ENCODE results near the gene IFNL4.
"Not testable (repeated sequence)": the region's sequence is repeated elsewhere in the genome, so short reads cannot be mapped to it uniquely, and the experiment has no call there.

Gene IFNL4

GRCh38 chr19:39219108-39219507, 29.5 kb downstream of the IFNL4 start:
- DNase-seq: not testable (repeated sequence)

DNA sequence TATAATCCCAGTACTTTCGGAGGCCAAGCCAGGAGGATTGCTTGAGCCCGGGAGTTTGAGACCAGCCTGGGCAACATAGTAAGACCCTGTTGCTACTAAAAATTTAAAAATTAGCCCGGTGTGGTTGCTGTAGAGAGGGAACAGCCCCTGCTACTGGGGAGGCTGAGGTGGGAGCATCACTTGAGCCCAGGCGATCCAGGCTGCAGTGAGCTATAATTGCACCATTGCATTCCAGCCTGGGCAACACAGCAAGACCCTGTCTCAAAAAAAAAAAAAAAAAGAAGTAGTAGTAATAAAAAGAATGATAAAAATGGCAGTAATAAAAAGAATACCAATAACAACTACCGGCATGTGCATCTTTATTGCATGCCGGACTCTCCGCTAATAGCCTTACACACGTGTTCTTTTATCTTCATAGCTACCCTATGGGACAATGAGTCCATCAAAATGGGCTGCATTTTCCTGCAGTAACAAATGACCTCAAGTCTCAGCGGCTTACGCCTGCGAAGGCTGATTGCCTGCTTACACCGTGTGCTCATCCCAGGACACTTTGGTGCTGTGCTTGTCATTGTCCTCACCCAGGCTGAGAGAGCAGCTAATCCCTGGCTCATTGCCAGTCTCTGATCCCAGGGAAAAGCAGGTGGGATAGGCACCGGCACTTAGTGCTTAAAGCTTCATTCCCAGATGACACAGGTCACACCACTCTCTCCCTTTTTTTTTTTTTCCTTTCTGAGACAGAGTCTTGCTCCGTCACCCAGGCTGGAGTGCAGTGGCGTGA, 30.2 kb downstream of the IFNL4 start:
- no peak for DNase-seq

GRCh38 chr19:39217094-39217493, 31.6 kb downstream of the IFNL4 start:
- no peak for DNase-seq

DNA sequence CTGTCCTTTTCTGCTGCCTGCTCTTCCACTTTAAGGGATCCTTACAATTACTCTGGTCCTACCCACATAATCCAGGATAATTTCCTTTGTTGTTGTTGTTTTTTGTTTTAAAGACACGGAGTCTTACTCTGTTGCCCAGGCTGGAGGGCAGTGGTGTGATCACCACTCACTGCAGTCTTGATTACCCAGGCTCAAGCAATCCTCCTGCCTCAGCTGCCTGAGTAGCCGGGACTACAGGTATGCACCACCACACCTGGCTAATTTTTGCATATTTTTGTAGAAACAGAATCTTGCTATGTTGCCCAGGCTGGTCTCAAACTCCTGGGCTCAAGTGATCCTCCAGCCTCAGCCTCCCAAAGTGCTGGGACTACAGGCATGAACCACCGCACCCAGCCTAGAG, 33.3 kb downstream of the IFNL4 start:
- DNase-seq: not testable (repeated sequence)

- peak; percentile 43 for DNase-seq
These were observed 36.3 kb downstream of the IFNL4 start for GRCh38 chr19:39212375-39212742.

DNA sequence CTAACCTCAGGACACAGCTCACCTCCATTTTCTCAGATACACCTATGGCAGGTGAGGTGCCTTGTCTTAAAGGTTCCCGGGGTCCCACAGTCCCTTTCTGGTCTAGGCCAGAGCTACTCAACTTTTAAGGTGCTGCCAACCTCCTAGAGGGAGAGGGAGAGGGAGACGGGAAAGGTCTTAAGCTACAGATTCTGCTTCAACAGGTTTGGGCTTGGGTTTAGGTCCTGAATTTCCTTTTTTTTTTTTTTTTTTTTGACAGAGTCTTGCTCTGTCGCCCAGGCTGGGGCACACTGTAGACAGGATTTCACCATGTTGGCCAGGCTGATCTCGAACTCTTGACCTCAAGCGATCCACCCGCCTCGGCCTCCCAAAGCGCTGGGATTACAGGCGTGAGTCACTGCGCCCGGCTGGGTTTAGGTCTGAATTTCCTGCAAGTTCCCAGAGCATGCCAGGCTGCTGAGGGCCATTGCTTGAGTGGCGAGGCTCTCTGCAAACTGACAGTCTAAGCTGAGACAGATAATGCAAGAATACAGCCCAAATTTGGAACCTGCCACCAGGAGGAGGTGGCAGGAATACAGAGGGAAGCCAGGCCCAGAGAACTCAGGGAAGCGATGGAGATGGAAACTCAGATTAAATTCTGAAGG, 36.8 kb downstream of the IFNL4 start:
- DNase-seq: no peak

- DNase-seq: no peak
These were observed 39.5 kb downstream of the IFNL4 start for GRCh38 chr19:39209196-39209595.

- DNase-seq: no peak
These were observed 40.4 kb downstream of the IFNL4 start for GRCh38 chr19:39208175-39208795.

DNA sequence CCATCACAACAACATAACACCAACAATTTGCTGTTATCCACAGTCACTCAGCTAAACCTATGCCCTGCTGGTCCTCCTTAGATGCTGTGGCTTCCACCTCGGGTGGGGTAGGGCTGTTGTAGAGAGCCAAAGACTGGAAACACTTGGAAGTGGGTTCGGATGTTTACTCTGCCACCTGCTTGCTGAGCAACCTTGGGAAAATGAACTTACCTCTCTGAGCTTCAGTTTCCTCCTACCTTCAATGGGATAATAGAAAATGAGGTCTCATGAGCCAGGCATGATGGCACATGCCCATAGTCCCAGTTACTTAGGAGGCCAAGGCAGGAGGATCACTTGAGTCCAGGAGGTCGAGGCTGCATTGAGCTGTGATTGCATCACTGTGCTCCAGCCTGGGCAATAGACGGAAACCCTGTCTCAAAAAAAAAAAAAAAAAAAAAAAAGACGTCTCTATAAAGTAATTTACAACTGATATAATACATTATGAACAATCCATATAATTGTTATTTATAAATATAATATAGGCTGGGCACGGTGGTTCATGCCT, 41.3 kb downstream of the IFNL4 start:
- DNase-seq: no peak

- no peak for DNase-seq
These were observed 42.5 kb downstream of the IFNL4 start for GRCh38 chr19:39206122-39206521.

DNA sequence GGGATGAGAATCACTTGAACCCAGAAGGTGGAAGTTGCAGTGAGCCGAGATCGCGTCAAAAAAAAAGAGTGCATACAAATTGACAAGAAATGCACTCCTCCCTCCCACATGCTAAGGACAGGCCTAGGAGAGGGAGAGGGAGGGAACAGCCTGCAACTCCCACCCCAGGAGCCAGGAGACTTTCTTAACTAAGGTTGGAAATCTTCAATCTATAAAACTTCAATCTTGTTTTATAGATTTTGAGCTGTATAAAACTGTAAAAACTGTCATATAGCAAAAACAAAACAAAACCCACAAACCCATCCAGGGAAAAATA, 43.2 kb downstream of the IFNL4 start:
- no peak for DNase-seq

GRCh38 chr19:39203372-39204341, 45.0 kb downstream of the IFNL4 start, which contains the start of gene SYCN:
Gene SYCN (minus strand): TSS chr19:39204263. CDS start chr19:39204254, 9 bp downstream.
- DNase-seq: no peak

- no peak for DNase-seq
These were observed 45.7 kb downstream of the IFNL4 start for GRCh38 chr19:39202998-39203355.

DNA sequence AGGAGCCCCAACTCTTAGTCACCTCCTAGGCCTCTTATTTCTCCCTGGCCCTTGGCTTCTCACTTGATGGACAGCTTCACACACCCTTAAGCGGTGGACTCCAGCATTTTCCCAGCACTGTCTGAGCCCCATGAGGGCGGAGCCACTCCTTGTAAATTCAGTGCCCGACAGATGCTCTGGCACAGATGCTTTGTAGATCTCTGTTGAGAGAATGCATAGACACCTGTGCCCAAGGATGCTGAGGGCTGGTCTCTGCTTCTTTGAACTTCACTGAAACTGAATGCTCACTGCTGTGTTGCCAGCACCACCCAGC, 47.9 kb downstream of the IFNL4 start:
- no peak for DNase-seq

GRCh38 chr19:39200066-39200802, 48.4 kb downstream of the IFNL4 start:
- no peak for DNase-seq

DNA sequence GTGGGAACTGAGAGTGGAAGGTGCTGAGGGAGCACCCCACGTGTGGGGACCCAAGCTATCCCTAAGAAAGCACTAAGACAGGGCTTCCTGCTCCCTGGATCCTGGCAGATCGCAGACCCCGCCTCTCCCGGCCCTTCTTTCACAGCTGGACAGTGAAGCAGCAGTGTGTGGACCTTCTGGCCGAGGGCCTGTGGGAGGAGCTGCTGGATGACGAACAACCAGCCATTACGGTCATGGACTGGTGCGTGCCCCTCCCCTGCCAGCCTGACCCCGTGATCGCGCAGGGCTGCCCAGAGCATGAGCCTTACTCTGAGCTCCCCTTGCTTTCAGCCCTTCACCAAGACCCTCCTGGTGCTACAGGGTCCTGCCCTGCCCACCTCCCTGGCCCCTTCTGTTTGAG, 49.6 kb downstream of the IFNL4 start:
- DNase-seq: no peak

DNA sequence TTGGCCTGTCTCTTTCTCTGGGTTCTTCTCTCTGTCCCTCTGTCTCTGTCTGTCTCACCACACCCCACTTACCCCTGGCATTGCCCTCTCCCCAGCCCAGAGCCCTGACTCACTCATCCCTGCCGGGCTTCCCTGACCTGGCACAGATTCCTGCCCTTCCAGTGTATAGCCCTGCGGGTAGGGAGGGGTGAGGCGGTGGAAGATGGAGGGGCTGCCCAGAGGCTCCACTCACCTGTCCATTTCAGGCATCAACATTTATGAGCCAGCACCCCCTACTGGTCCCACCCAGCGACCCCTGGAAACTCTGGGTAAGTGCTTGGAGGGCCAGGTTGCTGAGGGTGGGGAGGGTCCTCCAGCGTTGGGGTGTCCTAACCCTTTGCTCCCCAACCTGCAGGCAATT, 50.8 kb downstream of the IFNL4 start:
- no peak for DNase-seq

DNA sequence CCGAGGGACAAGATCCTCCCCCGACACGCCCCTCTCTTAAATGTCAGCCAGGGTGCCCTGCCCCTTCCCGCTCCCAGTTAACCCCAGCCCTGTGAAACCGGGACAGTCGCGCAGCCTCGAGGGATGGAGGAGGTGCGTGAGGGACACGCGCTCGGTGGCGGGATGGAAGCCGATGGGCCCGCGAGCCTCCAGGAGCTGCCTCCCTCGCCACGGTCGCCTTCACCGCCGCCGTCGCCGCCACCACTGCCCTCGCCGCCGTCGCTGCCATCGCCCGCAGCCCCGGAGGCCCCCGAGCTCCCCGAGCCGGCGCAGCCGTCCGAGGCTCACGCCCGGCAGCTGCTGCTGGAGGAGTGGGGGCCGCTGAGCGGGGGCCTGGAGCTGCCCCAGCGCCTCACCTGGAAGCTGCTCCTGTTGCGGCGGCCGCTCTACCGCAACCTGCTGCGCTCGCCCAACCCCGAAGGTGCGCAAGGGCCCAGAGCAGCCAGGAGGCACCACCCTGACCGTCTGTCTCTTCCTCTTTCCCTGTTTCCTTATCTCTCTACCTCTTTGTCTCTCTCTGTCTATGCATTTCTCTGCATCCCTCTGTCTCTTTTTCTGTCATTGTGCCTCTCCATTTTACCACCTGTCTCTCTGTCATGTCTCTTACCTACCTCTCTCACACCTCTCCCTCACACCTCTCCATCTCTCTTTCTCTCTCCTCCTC, 51.6 kb downstream of the IFNL4 start, which contains the start of gene NCCRP1:
NCCRP1 (plus strand) TSS at position 105 of the 703 bp plus-strand sequence; CDS start at position 124, 19 bp downstream.
- DNase-seq: no peak

DNA sequence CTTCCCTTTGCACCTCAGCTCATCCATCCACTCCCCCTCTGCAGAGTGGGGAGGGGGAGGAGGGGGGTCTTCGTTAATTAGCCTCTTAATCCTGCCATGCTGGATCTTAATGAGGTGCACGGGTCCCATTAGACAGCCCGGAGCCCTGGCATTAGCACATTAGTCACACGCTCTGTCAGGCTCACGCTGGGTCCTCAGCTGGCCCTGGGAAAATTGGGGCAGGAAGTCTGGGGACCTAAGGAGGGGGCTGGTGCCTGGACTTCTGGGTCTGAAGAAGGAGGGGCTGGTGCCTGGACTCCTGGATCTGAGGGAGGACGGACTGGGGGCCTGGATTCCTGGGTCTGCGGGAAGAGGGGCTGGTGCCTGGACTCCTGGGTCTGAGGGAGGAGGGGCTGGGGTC, 52.3 kb downstream of the IFNL4 start:
- no peak for DNase-seq
